ENCODE measurements around the gene PCBD2. TPM values are rescaled to one million over a fixed set of nuclear protein-coding genes. Genes with fewer than 3 reads are reported as not detected.

Gene PCBD2
- total and polyA plus RNA-seq, 2 of the 8 experiments (the other 6 are each of a cell fraction or from before 2014, with no cell fraction given), result 4.8 to 10.3 TPM

DNA sequence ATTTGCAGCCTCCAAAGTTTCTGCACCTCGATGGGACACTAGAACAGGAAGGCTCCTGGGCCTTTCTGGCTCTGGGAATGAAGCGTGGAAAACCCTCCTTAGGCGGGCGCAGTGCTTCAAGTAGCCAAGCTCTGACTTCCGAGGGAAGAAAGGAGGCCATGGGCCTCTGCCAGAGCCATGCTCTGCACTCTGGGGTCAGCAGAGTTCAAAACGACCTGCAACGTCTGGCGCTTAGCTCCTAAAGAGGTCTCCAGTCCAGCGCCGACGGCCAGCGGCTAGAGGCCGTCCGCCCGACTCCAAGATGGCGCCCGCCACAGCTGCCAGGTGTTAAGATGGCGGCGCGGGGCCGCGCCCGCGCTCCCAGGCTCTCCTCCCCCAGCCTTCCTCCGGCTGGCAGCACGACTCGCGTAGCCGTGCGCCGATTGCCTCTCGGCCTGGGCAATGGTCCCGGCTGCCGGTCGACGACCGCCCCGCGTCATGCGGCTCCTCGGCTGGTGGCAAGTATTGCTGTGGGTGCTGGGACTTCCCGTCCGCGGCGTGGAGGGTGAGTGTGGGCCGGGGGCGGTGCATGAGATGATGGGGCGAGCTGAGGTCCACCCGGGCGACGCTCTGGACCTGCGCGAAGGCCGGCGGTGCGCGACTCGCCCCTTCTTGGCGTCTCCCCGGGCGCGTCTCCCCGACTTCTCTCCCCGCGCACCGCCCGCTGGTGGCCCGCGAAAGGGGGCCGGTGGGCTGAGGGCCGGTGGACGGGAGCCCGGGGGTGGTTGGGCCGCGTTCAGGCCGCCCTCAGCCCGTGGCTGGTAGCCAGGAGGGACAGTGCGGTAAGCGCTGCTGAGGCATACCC lies 30.7 kb upstream of the PCBD2 start, which contains the start of gene TXNDC15 (continued):
- TF ChIP-seq SIN3A (conservative IDR thresholded peaks at IDR 0.05 in 1 of 2, IDR thresholded peaks at IDR 0.05 in 1 of 2; ENCODE audit: low read depth in 1 of 2, low read length in 2 of 2) (peak in 1 of 2 experiments; percentile 47; a peak in 1 of 4 replicates), RFX5 (IDR thresholded peaks at IDR 0.05; ENCODE audit: borderline replicate concordance, low read depth, low read length) (no peak), KDM1A (IDR thresholded peaks at IDR 0.05; ENCODE audit: borderline replicate concordance, low read length) (no peak), POU5F1 (IDR thresholded peaks at IDR 0.05; ENCODE audit: low read depth, low read length) (no peak), HDAC6 (IDR thresholded peaks at IDR 0.05; ENCODE audit: low read depth, low read length) (no peak), CTBP2 (IDR thresholded peaks at IDR 0.05; ENCODE audit: borderline replicate concordance, insufficient read depth, insufficient read length, low read length) (no peak), RNF2 (IDR thresholded peaks at IDR 0.05; ENCODE audit: borderline replicate concordance, low read depth, low read length, missing control alignments, poor library complexity, severe bottlenecking) (no peak), SIRT6 (IDR thresholded peaks at IDR 0.05; ENCODE audit: low read length) (no peak), POLR2A (IDR thresholded peaks at IDR 0.05; ENCODE audit: control extremely low read depth in 1 of 2, low read depth in 2 of 2, low read length in 2 of 2) (peak in 1 of 2 experiments; percentile 91; a peak in 2 of 3 replicates), CHD1 (IDR thresholded peaks at IDR 0.05; ENCODE audit: low read depth, low read length) (no peak), ASH2L (IDR thresholded peaks at IDR 0.05; ENCODE audit: low read length) (peak; percentile 71), CREB1 (IDR thresholded peaks at IDR 0.05) (peak; percentile 55; the same call in 1 of the 2 replicates), POLR2AphosphoS5 (IDR thresholded peaks at IDR 0.05; ENCODE audit: low read depth, low read length) (no peak; the same call in none of the 2 replicates), TCF12 (IDR thresholded peaks at IDR 0.05; ENCODE audit: low read depth, low read length) (0 out of 2 replicates have a peak, but pooled peaks have one; percentile 55), JUN (IDR thresholded peaks at IDR 0.05; ENCODE audit: low read depth, low read length) (no peak), CBX5 (IDR thresholded peaks at IDR 0.05; ENCODE audit: low read depth, low read length) (no peak), SUZ12 (IDR thresholded peaks at IDR 0.05; ENCODE audit: low read length) (no peak), CBX8 (IDR thresholded peaks at IDR 0.05; ENCODE audit: borderline replicate concordance, low read depth, low read length) (no peak), BACH1 (IDR thresholded peaks at IDR 0.05; ENCODE audit: low read length) (no peak)
- TF ChIP-seq, protein P1, sequence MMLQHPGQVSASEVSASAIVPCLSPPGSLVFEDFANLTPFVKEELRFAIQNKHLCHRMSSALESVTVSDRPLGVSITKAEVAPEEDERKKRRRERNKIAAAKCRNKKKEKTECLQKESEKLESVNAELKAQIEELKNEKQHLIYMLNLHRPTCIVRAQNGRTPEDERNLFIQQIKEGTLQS (IDR thresholded peaks at IDR 0.05; ENCODE audit: insufficient read depth, low read depth, low read length), result no peak
- TF ChIP-seq, protein P2, sequence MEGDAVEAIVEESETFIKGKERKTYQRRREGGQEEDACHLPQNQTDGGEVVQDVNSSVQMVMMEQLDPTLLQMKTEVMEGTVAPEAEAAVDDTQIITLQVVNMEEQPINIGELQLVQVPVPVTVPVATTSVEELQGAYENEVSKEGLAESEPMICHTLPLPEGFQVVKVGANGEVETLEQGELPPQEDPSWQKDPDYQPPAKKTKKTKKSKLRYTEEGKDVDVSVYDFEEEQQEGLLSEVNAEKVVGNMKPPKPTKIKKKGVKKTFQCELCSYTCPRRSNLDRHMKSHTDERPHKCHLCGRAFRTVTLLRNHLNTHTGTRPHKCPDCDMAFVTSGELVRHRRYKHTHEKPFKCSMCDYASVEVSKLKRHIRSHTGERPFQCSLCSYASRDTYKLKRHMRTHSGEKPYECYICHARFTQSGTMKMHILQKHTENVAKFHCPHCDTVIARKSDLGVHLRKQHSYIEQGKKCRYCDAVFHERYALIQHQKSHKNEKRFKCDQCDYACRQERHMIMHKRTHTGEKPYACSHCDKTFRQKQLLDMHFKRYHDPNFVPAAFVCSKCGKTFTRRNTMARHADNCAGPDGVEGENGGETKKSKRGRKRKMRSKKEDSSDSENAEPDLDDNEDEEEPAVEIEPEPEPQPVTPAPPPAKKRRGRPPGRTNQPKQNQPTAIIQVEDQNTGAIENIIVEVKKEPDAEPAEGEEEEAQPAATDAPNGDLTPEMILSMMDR (IDR thresholded peaks at IDR 0.05; ENCODE audit: control extremely low read depth in 1 of 3, insufficient read depth in 1 of 3, low read depth in 1 of 3, low read length in 3 of 3), result no peak
